Astrocyte (in vitro differentiated cells and primary cell): ENCODE results near the gene DCP1B. TPM values are rescaled to one million over a fixed set of nuclear protein-coding genes. Genes with fewer than 3 reads are reported as not detected.

Experiments
- DNase-seq: peaks from one replicate; pipeline ENCODE4 v3.0.0-alpha.2; 2010; ENCODE audit warnings: low read depth
- FAIRE-seq: peaks from 2 replicates; lab custom pipeline; 2011; peaks lifted over from hg19 to GRCh38; lab: Jason Lieb, UNC
- H2AFZ ChIP-seq: 2 replicates; pipeline ENCODE4 v1.6.0; 2012; ENCODE audit warnings: low read depth, low read length, inconsistent platforms
- H3K27ac ChIP-seq: 2 replicates; pipeline ENCODE4 v1.5.1; 2011; ENCODE audit warnings: low read depth, low read length, inconsistent platforms
- H3K27me3 ChIP-seq: 2 replicates; pipeline ENCODE4 v1.6.0; 2011; ENCODE audit warnings: low read length, inconsistent platforms; ENCODE audit not compliant: insufficient read depth
- H3K36me3 ChIP-seq: 2 replicates; pipeline ENCODE4 v1.5.1; 2011; ENCODE audit warnings: low read length, inconsistent platforms; ENCODE audit not compliant: insufficient read depth
- H3K4me1 ChIP-seq: 2 replicates; pipeline ENCODE4 v1.5.1; 2011; ENCODE audit warnings: low read length, inconsistent platforms; ENCODE audit not compliant: insufficient read depth
- H3K4me2 ChIP-seq: 2 replicates; pipeline ENCODE4 v1.6.0; 2012; ENCODE audit warnings: low read length, inconsistent platforms
- H3K4me3 ChIP-seq: 2 replicates; pipeline ENCODE4 v1.5.1; 2011; ENCODE audit warnings: low read depth, mild to moderate bottlenecking, low read length, inconsistent platforms; ENCODE audit not compliant: insufficient read depth
- H3K79me2 ChIP-seq: 2 replicates; pipeline ENCODE4 v1.6.0; 2012; ENCODE audit warnings: mild to moderate bottlenecking, low read length, inconsistent platforms; ENCODE audit not compliant: insufficient read depth
- H3K9ac ChIP-seq: 2 replicates; pipeline ENCODE4 v1.6.0; 2012; ENCODE audit warnings: mild to moderate bottlenecking, low read length, inconsistent platforms
- H3K9me3 ChIP-seq: 2 replicates; pipeline ENCODE4 v1.5.1; 2012; ENCODE audit warnings: low read depth, mild to moderate bottlenecking, low read length, inconsistent platforms; ENCODE audit not compliant: insufficient read depth
- H4K20me1 ChIP-seq: 2 replicates; pipeline ENCODE4 v1.6.0; 2012; ENCODE audit warnings: low read length, inconsistent platforms; ENCODE audit not compliant: insufficient read depth
- H3K27ac Mint-ChIP-seq: one replicate; pipeline ENCODE4 v1.8.0; 2021; ENCODE audit warnings: mild to moderate bottlenecking, mixed read lengths; ENCODE audit not compliant: unreplicated experiment
- H3K27me3 Mint-ChIP-seq: one replicate; pipeline ENCODE4 v1.8.0; 2021; ENCODE audit warnings: low read depth, mixed read lengths; ENCODE audit not compliant: unreplicated experiment
- H3K36me3 Mint-ChIP-seq: one replicate; pipeline ENCODE4 v1.8.0; 2021; ENCODE audit warnings: low read depth, mixed read lengths; ENCODE audit not compliant: unreplicated experiment
- H3K4me1 Mint-ChIP-seq: one replicate; pipeline ENCODE4 v1.8.0; 2021; ENCODE audit warnings: low read depth, mixed read lengths; ENCODE audit not compliant: unreplicated experiment
- H3K4me3 Mint-ChIP-seq: one replicate; pipeline ENCODE4 v1.8.0; 2021; ENCODE audit warnings: mild to moderate bottlenecking, moderate library complexity, mixed read lengths; ENCODE audit not compliant: unreplicated experiment
- H3K9me3 Mint-ChIP-seq: one replicate; pipeline ENCODE4 v1.8.0; 2021; ENCODE audit warnings: mild to moderate bottlenecking, mixed read lengths; ENCODE audit not compliant: unreplicated experiment
- CTCF ChIP-seq: IDR thresholded peaks from 2 replicates; pipeline ENCODE4 v1.5.1; 2011; ENCODE audit warnings: low read depth, mild to moderate bottlenecking, inconsistent platforms, low read length, moderate library complexity; ENCODE audit not compliant: insufficient read depth
- EZH2 ChIP-seq: IDR thresholded peaks from 2 replicates; pipeline ENCODE4 v1.6.1; 2012; ENCODE audit warnings: mild to moderate bottlenecking, low read length, inconsistent platforms; ENCODE audit not compliant: insufficient read depth
- total RNA-seq: library from RNA; stranded (reverse); gene quantifications from 2 replicates; pipeline ENCODE4 v1.2.1, GENCODE V29; 2021

DCP1B gene
- total RNA-seq, 1 donor from 2014 or later = 13.1 TPM

DNA sequence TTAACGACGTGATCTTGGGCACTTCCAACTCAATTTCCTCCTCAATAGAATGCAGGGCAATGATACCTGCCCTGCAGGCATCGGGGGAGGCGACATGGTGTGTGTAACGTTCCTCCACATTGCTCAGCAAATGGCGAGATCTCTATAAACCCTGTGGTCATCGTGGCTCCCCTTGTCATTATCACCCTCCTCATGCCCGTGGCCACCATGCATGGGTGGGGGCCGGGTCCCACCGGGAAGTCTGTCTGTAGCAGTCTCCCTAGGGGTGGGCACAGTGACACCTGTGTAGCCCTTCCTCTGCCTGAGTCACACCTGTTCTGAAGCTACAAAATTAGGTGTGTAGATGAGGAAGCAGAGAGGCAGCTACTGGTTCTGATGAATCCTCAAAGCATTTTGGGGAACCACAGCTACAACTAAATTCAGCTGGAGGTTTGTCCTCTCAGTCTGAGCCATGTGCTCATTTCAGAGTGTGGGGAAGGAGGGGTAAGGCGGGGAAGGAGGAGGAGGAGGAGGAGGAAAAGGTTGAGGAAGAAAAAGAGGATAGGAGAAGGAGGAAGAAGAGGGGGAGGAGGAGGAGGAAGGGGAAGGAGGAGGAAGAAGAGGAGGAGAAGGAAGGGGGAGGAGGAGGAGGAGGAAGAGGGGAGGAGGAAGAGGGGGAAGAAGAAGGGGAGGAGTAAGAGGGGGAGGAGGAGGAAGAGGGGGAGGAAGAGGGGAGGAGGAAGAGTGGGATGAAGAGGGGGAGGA, 74.8 kb downstream of the DCP1B start:
- peaks cover 6% of the 10 kb centered on the region for H3K4me1 Mint-ChIP-seq
- H3K36me3 Mint-ChIP-seq = no peaks in the 10 kb centered on the region
- no peak overlapping the region for H3K4me2 ChIP-seq
- H3K4me1 ChIP-seq = peaks cover 18% of the 10 kb centered on the region
- TF ChIP-seq EZH2 (no peak), CTCF (no peak)
- no peaks in the 10 kb centered on the region for H3K9me3 ChIP-seq
- no peak overlapping the region for H3K27ac Mint-ChIP-seq
- no peak overlapping the region for H3K4me3 Mint-ChIP-seq
- peaks cover 17% of the 10 kb centered on the region for H3K27me3 ChIP-seq
- H3K27me3 Mint-ChIP-seq = peaks cover 47% of the 10 kb centered on the region
- no peak overlapping the region for H3K27ac ChIP-seq
- H3K36me3 ChIP-seq = no peaks in the 10 kb centered on the region
- no peak overlapping the region for H2AFZ ChIP-seq
- no peak overlapping the region for H3K9ac ChIP-seq
- no peaks in the 10 kb centered on the region for H3K9me3 Mint-ChIP-seq
- no peak overlapping the region for H3K4me3 ChIP-seq
- H3K79me2 ChIP-seq = no peaks in the 10 kb centered on the region
- DNase-seq = no peak
- no peak for FAIRE-seq
- H4K20me1 ChIP-seq = peaks cover 6% of the 10 kb centered on the region

DNA sequence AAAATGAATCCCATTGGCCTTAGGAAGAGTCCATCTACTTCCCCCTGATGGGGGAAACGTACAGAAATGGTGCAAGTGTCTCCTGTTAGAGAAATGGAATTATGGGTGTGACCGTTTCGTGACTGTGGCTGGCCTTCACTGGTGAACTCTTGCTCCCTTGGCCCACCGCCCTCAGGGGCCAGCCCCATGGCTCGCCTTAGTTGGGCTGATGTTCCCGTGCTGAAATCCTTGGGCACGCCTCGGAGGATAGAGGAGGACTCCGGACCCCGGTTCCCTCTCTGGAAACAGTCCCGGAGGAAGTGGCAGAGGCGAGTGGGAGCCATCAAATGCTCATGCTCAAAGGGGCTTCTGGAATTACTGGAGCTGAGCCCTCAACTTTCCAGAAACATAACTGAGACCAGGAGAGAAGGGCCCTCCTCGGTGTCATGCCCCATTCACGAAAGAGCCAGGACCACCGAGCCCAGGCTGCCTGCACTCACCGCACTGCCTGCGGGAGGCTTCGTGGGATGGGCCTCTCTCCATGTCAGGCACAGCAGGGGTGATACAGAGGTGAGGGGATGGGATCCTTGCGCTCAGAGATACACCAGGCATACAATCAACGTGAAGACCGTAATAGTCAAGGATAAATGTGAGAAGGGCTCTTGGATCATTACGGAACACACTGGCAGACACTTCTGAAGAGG, 75.7 kb downstream of the DCP1B start:
- Histone ChIP-seq H3K9me3 (no peaks in the 10 kb centered on the region), H3K27me3 (peaks cover 17% of the 10 kb centered on the region), H3K4me1 (peaks cover 15% of the 10 kb centered on the region), H3K4me3 (no peak overlapping the region), H3K27ac (no peak overlapping the region), H4K20me1 (peaks cover 6% of the 10 kb centered on the region), H3K36me3 (no peaks in the 10 kb centered on the region), H2AFZ (no peak overlapping the region), H3K4me2 (no peak overlapping the region), H3K9ac (no peak overlapping the region), H3K79me2 (no peaks in the 10 kb centered on the region)
- H3K36me3 Mint-ChIP-seq = no peaks in the 10 kb centered on the region
- H3K4me1 Mint-ChIP-seq = peaks cover 6% of the 10 kb centered on the region
- no peaks in the 10 kb centered on the region for H3K9me3 Mint-ChIP-seq
- no peak overlapping the region for H3K4me3 Mint-ChIP-seq
- FAIRE-seq (no peak), DNase-seq (no peak)
- TF ChIP-seq EZH2 (no peak), CTCF (no peak)
- peaks cover 53% of the 10 kb centered on the region for H3K27me3 Mint-ChIP-seq
- no peak overlapping the region for H3K27ac Mint-ChIP-seq
